Testis (tissue), 2 donors: ENCODE results near the gene TBX1.

Source experiments
- POLR2A ChIP-seq: fragments of 450-650 bp; IDR thresholded peaks from one replicate; pipeline ENCODE4 v1.6.1; 2017; ENCODE audit warnings: antibody characterized with exemption, mild to moderate bottlenecking, moderate library complexity
- TF ChIP-seq, protein P1 (sequence below), 3 experiments: fragments of 450-650 bp in 2 of 3; fragments of 200-600 bp in 1 of 3; sonication (generic) in 1 of 3; IDR thresholded peaks; one replicate each; pipeline ENCODE4 v1.5.1; 2016 to 2019; ENCODE audit warnings: antibody characterized with exemption in 3 of 3, mild to moderate bottlenecking in 2 of 3, moderate library complexity in 1 of 3

DNA sequence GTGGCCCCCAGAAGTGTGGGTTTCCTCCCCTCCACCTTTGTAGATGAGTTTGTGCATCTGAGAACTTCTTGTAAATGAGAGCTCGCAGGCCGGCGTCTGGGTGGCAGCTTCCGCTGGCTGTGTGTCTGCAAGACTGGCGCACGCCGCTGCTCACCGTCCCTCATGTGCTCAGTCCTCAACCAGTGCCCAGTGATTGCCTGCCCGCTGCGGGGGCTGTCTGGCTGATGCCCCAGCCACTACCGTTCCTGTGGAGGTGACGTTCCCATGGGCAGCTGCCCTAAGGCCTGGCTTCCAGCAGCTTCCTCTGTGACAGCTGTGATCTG is 8.8 kb downstream of the TBX1 start:
- TF ChIP-seq, protein P1, sequence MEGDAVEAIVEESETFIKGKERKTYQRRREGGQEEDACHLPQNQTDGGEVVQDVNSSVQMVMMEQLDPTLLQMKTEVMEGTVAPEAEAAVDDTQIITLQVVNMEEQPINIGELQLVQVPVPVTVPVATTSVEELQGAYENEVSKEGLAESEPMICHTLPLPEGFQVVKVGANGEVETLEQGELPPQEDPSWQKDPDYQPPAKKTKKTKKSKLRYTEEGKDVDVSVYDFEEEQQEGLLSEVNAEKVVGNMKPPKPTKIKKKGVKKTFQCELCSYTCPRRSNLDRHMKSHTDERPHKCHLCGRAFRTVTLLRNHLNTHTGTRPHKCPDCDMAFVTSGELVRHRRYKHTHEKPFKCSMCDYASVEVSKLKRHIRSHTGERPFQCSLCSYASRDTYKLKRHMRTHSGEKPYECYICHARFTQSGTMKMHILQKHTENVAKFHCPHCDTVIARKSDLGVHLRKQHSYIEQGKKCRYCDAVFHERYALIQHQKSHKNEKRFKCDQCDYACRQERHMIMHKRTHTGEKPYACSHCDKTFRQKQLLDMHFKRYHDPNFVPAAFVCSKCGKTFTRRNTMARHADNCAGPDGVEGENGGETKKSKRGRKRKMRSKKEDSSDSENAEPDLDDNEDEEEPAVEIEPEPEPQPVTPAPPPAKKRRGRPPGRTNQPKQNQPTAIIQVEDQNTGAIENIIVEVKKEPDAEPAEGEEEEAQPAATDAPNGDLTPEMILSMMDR (IDR thresholded peaks at IDR 0.05) = no peak
- TF ChIP-seq POLR2A = no peak
